Hippocampal formation (tissue), 2 donors: ENCODE results near the gene ARMH1.

ENCODE experiments used
- DNase-seq, 2 donors: peaks; one replicate each; lab custom pipeline; 2025; lab: John Stamatoyannopoulos, UW

ARMH1 gene

DNA sequence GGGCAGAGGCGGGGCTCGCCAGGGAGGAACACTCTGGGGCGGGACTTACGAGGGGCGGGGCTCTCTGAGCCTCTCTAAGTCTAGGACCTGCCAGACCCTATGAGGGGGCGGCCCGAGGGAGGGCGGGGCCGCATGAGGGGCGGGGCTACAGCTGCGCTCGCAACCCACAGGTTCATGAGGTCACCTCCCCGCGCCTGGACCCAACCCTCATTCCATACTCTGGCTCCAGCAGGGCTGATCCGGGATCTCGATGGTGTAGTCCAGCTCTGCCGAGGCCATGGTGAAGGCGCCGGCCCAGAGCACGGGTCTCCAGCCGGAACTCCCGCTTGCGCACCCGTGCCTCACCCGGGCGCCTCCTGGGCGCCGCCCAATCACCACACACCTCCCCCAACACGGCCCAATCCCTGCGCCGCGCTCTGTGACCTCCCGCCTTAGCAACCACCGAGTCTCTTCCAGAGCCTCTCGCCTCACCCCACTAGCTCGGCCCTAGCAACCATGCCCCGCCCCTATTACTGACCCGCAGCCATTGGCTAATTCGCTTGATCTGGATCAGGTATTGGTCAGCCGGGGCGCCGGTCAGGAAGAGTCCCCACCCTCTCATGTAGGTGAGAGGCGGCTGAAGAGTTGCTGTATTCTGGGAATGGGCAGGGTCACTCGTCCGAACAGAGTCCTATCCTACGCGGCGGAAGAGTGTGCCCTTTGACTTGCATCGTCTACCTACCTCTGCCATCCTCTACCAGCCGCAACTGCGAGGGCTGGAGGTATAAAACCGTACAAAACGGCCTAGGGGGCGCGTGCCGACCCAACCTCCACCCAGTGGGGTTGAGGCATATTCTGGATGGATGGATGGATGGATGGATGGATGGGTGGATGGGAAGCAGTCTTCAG lies at the start of gene ARMH1, which contains the start of gene TMEM53:
Gene ARMH1 (plus strand): TSS at position 602 of the 888 bp plus-strand sequence. CDS start 14,984 bp downstream, outside the sequence.
Gene TMEM53 (minus strand): TSS at position 369 of the 888 bp plus-strand sequence. CDS start 90 bp downstream, at position 279.
- DNase-seq = peak; percentile 99

DNA sequence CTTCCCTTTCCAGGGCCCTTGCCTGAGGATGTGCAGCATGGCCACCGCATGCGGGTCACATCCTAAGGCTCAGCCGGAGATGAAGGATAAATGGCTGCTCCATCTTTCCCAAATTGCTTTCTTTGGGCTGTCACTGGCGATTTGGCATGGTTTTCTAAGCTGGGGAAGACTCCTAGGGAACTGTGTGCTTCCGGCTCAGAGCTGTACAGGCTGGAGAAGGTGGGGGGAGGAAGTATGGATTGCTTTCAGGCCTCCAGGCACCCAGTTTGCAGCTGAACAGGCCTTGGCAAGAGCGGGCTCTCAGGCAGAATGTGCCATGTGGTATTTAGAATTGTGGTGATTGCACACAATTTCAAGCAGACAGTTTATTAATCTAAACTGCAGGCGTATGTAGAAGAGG lies 49.2 kb upstream of the ARMH1 start:
- DNase-seq = no peak

DNA sequence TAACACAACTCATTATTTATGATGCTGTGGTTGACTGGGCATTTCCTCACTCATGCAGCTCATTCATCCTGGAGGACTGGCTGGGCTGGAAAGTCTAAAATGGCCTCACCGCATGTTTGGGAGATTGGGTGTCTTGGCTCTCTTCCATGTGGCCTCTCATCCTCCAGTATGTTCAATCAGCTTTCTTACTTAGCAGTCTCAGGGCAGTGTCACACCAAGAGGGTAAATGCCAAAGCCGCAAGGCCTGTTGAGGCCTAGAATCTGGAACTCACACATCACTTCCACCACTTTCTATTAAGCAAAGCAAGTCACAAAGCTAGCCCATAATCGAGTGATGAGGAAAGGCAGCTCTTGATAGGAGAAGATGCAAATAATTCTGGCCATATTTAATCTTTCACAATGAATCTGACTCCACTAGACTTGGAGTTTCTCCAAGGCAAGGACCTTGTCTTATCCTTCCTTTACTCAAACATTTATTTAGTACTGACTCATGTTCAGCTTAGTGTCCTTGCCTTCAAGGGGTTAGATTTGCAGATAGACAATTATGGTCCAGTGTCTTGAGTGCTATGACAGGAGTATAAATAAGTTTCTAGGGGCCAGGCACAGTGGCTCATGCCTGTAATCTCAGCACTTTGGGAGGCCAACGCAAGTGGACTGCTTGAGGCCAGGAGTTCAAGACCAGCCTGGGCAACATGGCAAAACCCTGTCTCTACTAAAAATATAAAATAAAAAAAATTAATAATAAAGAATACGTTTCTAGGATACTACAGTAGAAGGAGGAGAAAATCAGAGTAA lies 45.4 kb upstream of the ARMH1 start:
- no peak for DNase-seq

DNA sequence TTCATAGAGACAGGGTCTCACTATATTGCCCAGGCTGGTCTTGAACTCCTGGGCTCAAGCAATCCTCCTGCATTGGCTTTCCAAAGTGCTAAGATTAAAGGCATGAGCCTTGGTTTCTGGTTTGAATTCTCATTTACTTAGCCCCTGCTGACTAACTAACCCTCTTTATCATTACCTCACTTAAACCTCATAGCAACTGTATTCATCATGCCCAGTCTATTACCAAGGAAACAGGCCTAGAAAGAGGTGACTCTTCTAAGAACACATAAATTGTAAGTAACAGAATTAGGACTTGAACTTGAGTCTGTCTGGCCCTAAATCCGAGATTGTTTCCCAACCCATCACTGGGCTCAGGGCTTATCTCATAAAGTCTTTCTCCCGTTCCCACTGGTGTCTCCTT lies 44.4 kb upstream of the ARMH1 start:
- no peak for DNase-seq

DNA sequence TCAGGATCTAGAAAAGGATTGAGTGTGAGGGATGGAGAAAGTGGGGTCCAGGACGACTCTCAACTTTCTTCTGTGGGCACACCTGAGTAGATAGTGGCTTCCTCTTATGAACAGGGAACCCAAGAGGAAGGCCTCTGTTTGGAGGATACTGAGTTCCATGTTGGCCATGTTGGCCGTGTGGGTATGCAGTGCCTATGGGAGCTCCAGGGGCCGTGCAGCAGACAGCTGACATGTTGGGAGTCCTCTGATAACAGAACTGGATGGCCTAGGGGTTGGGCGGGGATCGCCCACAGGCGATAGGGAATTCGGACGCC lies 43.2 kb upstream of the ARMH1 start:
- no peak for DNase-seq

DNA sequence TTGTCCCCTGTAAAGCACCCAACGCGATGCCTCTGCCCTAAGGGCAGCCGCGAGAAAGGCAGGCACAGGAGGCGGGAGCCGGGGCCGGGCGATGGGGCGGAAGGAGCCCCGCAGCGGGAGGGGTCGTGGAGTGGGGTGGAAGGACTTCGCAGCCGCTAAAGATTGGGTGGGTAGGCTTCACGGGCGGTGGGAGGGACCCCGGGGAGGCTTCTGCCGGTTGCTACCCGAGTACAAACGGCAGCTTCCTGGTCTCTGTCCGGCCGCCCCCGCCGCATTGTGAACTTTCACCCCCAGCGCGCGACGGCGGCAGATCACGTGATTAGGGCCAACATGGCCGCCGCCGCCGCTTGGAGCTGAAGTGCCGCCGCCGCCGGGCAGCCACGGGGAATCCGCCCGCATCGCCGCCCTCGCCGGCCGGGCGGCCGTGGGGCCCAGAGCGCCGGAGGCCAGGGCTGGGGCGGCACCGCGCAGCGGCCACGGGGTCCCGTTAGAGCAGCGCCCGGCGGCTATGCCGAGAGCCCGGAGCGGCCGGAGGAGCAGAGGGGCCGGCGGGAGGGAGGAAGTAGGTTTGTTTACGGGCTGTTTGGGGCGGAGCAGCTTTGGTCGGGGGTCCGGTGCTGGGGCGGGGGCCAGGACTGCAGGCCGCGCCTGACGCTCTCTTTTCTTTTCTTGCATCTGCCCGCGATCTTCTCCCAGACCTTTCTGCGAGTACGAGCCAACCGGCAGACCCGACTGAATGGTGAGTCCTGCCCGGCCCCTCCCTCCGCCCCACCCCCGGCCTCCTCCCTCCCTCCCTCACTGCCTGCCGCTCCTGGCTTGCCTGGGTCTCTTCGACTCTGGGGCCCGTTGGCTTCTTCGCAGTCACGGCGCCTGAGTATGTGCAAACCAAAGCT lies 42.6 kb upstream of the ARMH1 start:
- peak; percentile 55 to 75 for DNase-seq

DNA sequence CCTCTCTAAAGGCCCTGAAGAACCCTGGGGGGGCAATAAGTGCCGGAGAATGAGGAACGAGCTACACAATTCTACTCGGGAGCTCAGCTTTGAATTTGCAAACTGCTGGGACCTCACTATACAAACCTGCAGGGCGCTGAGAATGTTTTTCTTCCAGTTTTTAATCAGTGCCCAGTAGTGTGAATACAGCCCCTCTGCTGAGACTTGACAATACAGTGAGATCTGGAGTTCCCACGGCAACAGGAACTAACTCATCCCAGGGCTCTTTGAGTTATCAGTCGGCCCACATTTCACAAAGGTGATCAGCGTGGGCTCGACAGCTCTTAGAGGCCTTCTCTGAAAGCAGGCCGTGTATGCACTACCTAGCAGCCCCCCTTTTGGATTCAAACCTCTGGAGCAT lies 41.9 kb upstream of the ARMH1 start:
- no peak for DNase-seq

DNA sequence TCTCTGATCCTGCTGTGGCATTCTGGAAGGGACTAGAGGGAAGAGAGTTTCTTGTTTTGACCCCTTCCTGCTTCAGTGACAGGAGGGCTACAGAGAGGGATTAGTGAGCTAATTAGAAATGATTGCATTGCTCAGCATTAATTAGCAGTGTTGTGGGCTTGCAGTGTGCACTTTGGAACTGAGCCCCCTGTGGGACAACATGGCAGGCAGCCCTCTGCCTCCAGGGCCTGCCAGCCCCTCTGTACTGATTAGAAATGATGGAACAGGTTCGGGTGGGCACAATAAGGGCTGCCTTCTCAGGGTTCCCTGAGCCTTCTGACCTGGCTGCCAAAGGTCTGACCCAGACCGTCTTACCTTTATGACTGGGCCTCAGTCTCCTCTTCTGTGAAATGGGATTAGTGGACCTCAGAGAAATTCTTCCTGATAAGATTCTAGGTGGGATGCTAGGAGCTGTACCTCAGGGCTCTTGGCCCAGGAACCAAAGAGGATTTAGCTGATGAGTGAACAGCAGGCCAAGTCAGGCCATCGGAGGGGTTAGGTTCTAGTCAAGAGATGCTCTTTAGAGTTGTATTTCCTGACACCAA lies 39.8 kb upstream of the ARMH1 start:
- no peak for DNase-seq

DNA sequence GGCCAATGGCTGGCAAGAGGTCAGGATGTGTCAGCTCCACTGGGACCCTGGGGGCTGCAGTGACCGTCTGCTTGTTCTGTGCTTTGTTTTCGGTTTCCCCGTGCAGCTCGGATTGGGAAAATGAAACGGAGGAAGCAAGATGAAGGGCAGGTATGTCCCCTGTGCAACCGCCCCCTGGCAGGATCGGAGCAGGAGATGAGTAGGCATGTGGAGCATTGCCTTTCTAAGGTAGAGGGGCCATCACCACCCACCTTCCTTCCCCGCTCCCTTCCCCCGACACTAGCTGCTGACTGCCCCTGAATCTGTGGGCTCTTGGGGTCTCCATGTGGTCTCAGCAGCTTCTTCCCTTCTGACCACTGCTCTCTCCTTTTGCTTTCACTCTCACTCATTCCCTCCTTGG lies 39.1 kb upstream of the ARMH1 start:
- no peak for DNase-seq

DNA sequence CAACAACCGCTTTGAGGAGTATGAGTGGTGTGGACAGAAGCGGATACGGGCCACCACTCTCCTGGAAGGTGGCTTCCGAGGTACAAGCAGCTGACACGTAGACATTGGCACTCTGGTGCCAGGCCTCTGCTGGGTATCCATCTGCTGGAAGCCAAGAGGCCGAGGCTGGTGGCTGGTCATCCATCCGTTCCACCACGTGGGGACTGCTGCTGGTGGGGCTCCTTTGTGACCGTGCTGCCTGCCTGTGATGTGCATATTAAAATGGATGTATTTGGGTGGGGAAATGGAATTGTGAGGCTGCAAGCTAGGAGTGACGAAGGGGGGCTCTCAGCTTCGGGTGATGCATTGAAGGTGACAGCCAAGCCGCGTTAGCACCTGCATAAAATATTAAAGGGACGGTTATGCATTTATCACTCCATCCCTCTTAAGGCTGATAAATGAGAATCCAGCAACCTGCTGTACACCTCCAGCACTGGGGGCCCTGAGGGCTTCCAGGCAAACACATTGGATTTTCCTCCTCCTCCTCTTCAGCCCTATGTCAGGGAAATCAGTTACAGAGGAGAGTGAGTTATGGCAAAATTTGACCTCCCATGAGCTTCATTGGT lies 38.3 kb upstream of the ARMH1 start:
- no peak for DNase-seq

DNA sequence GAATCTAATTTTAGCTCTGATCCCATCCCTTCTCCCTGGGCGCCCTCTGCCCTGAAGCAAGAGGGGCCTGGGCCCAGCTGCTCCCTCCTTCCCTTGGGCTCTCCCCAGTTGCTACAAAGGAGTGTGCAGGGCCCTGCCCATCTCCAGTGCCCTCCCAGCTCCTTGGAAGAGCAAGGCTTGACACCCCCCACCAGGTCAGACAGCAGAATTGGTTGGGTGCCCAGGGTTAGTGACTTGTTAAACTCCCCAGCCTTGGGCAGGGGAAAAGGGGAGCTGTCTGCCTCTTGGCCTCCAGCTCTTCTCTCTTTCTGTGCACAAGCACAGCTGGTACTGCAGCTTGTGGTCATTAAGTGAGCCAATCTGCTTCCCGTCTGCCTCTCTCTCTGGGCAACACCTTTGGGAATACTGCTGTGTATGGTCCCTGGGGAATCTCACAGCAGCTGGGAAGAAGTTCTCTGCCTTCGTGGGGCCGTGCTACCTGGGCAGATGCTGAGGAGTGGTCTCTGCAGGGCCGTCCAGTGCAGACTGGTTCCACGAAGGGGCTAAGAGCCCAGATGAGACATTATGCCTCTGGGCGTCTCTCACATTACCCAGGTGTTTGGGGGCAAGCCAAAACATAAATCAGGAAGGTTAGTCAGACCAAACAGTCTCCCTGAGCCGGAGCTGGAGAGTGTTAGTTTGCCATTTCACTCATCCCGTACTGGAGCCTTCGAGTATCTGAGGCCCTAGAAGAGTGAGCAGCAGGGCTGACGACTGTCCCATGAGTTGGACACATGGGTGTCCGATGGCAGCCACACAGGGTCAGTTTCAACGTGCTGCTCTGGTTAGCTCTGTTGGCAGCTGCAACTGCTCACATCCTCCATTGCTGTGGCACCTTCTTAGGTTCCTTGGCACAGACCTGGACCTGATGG lies 37.6 kb upstream of the ARMH1 start:
- DNase-seq = no peak

DNA sequence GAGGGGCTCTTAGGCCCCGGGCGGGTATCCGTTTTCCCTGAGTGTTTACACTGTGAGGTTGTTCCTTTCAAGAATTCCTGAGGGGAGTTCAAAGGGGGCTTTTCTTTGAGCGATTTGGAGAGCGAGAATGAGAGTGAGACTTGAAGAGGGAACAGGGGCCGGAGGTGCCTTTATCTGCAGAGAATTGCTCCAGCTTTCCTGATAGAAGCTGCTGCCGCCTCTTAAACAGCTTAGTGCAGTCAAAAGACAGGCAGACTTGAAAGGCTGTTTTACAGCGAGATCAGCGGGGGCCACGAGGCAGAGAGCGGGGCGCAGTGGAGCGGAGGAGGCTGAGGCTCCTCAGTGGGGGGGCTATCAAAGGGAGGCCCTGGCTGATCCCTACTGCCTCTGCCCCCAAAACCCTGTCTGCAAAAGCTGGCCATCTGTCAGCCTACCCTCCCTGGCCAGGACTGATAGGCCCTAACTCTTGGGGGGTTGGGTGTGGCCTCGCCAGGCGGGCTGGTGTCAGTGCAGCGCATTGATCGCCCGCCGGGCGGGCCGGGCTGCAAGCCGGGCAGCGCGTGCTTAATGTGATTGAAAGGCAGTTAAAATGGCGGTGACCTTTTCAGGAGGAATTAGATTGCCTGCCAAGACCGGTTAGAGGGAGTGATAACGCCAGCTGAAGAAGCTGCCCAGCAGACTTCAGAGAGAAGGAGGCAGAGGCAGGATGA lies 36.7 kb upstream of the ARMH1 start:
- DNase-seq = no peak

DNA sequence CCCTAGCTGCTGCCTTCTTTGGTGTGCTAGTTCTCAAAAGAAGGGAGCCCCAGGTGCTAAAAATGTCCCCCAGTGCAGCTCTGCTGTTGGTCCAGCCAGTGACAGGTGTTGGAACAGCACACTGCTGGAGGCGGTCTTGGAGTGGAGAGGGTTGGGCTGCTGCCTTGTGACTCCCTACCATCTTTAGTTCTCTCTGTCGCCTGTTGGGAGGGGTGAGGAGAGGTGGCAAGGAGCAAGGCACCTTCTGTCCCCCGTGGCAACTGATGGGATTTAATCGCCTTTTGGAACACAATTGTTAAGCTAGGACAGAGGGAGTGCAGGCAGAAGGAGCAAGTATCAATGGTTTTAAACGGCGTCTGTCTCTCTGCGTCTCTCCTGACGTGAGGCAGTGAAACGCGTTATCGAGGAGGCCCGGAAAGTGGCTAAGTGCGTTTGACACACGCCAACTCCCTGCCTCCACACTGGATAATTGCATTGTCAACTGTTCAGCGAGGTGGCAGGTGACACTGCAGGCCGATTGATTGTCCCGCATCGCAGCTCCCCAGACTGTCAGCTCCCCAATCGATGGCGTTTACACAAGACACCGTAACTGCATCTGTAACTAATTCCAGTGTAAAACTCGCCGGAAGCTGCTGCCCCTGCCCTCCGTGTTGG lies 34.2 kb upstream of the ARMH1 start:
- DNase-seq = no peak

DNA sequence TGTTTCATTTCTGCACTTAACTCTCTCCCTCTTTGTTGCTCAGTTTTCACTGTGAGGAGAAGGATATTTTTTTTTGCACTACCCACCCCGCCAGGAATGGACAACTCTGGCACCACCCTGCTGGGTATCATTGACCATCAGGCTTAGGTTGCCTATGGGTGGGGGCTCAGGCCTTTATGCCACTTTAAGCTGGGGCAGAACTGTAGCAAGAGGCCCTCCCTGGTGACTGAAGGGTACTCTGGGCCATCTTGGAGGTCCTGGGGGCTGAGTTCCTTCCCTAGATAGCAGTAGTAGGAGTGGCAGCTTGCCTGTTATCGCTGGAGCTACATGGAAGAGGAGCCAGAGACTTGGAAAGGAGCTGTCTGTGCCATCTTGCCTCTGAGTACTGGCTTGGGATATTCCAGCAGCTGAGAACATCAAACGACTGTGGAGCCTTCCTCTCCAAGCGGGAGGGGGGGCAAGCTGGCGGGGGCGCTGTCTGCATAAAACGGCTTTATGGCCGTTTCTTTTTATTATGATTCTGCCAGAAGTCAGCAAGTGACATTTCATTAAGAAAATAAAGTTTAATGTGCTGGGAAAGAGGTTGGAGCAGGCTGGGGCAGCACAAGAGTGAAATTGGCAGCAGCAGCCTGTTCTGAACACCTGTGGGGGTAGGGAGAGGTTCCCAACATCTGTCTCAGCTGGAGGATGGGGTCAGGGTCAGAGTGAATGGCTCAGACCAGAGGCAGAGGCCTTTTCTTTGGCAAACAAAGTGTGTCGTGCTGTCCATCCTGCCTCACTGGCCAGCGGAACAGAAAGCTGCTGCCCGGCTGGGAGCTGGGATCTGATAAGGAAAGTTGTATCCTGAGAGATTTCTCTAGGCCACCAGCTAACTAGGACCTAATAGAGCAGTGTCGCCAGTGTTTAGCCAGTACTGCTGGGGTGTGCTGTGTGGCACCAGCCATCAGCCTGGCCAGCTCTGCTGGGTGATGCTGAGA lies 33.1 kb upstream of the ARMH1 start:
- DNase-seq = no peak

DNA sequence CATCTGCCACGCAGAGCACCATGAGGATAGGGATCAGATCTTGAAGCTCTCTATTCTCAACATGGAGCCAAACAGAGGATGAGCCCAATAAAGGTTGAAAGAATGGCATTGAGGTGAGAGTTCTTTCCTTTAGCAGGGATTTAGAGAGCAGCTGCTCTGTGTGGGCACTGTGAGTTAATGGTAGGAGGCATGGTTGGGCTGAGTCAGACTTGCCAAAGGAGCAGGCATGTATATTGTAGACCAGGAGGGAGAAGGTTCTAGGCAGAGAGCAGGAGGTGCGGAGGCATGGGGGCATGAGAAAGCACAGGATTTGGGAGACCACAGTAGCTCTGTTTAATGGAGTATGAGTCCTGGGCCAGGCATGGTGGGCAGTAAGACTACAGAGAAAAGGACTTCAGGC lies 32.3 kb upstream of the ARMH1 start:
- no peak for DNase-seq

DNA sequence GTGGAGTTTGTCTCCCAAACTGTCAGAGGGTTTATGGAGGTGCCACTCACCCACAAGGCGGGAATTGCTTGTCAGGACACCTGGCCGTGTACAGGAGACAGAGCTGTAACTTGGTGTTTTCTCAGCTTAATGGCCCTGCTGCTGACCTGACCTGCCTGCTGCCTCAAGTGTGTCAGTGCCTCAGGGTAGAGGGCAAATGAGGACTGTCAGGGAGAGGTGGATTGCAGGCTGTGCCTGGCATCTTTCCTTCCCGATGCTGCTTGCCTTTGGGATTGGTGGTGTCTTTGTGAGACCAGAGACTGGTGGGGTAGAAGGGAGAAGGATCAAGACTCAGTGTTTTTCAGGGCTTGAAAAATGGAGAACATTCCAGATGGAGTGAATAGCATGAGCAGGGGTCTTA lies 31.6 kb upstream of the ARMH1 start:
- DNase-seq = no peak

DNA sequence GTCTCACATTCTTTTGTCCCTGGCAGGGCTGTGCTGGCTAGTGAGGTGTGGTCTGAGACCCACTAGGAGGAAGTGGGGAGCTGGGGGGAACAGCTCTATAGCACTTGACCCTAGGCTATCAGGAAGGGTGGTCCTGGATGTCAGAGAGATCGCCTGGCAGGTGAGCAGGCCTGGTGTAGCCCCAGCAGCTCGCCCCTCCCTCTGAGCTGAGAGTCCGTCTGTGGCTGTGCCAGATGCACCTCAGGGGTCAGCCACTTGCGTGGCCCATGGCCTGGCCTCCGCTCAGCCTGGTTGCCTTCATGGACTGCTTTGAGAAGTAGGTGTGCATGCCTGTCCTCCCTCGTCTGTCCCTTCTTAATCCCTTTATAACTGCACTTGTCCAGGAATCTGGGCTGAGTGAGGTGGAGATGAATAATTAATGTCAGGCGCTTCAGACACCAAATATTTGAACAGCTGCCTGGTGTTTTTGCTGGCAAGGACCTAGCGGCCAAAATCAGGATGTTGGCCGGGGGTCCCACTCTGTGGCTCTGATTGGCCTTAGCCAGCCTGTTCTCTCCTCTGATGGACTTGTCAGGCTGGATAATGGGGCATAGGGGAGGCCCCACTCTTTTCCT lies 30.7 kb upstream of the ARMH1 start:
- no peak for DNase-seq
